Umbilical cord (tissue), 1 donor: Measurements from ENCODE around the gene STAT5B. TPM values are rescaled to one million over a fixed set of nuclear protein-coding genes. Genes with fewer than 3 reads are reported as not detected.

Source experiments
- total RNA-seq: library from RNA; depleted of rRNA; stranded (reverse); fragments of >200 nt; gene quantifications from one replicate; pipeline ENCODE4 v1.2.3, GENCODE V29; 2014; ENCODE audit warnings: low replicate concordance; ENCODE audit not compliant: insufficient read depth

STAT5B gene
- total RNA-seq, 1 donor from 2014 or later = 51.8 TPM

Other genes starting within 250 kb of the STAT5B start
- 1.2 TPM for gene C17orf113, start 225.8 kb downstream of the STAT5B start, total RNA-seq
- 1.2 TPM for gene ZNF385C, start 177.9 kb downstream of the STAT5B start, total RNA-seq
- 6.3 TPM for gene DHX58, start 163.7 kb downstream of the STAT5B start, total RNA-seq
- 9.1 TPM for gene KAT2A, start 155.0 kb downstream of the STAT5B start, total RNA-seq
- gene HSPB9, start 153.6 kb downstream of the STAT5B start, total RNA-seq = not detected
- 27.7 TPM for gene RAB5C, start 121.4 kb downstream of the STAT5B start, total RNA-seq
- not detected for gene KCNH4, start 95.2 kb downstream of the STAT5B start, total RNA-seq
- not detected for gene HCRT, start 90.9 kb downstream of the STAT5B start, total RNA-seq
- 7.5 TPM for gene GHDC, start 81.9 kb downstream of the STAT5B start, total RNA-seq
- gene STAT5A, start 12.1 kb upstream of the STAT5B start, total RNA-seq = 66.7 TPM
- 111 TPM for gene STAT3, start 112.1 kb upstream of the STAT5B start, total RNA-seq
- 759 TPM for gene CAVIN1, start 146.9 kb upstream of the STAT5B start, total RNA-seq
- 55.9 TPM for gene ATP6V0A1, start 182.5 kb upstream of the STAT5B start, total RNA-seq